Panc1 (cell line): Measurements from ENCODE around the gene APOBEC3A.

Experiments used
- POLR2AphosphoS5 ChIP-seq: IDR thresholded peaks from 2 replicates; pipeline ENCODE4 v1.6.1; 2012; ENCODE audit warnings: mild to moderate bottlenecking, low read depth, low read length, moderate library complexity
- SIN3A ChIP-seq: IDR thresholded peaks from 2 replicates; pipeline ENCODE4 v1.6.1; 2012; ENCODE audit warnings: low read depth, mild to moderate bottlenecking, low read length, moderate library complexity, borderline replicate concordance; ENCODE audit not compliant: insufficient read depth
- TF ChIP-seq, protein P1 (sequence below): fragments of 450-650 bp; IDR thresholded peaks from 2 replicates; pipeline ENCODE4 v1.5.1; 2017; ENCODE audit warnings: mild to moderate bottlenecking
- TF ChIP-seq, protein P2 (sequence below), 2 experiments: IDR thresholded peaks; 2 replicates each; pipeline ENCODE4 v1.6.1; 2011 to 2012; ENCODE audit warnings: low read depth in 2 of 2, control low read depth in 1 of 2, low read length in 1 of 2, mild to moderate bottlenecking in 1 of 2, moderate library complexity in 1 of 2; ENCODE audit not compliant: insufficient read depth in 1 of 2

DNA sequence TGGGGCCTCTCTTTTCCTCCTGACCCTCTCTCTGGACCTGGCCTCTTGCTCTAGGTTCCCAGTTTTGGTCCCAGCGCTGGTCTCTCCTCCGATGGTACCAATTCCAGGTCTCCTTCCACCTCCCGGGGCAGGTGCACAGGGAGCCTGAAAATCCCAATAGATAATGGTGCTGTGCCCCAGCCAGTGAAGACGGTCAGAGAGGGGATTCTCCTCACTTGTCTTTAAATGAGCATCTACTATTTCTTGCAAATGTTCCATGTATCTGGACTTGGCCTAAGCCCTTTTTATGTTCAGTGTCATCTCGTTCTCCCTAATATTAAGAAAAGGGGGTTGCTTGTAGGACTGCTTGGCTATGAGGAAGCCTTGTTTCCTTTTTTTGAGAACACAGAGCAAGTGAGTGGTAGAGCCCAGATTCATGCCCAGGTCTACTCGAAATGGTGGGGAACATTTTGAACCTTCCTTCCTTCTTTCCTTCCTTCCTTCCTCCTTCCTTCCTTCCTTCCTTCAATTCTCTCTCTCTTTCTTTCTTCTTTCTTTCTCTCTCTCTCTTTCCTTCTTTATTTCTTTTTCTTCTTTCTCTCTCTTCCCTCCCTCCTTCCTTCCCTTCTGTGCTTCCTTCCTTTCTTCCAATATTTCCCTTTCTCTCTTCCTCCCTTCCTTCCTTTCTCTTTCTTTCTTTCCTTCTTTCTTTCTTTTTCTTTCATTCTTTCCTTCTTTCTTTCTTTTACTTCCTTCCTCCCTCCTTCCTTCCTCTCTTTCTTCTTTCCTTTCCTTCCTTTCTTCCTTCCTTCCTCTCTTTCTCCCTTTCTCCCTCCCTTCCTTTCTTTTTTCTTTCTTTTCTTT is 620 bp downstream of the APOBEC3A start:
- TF ChIP-seq, protein P1, sequence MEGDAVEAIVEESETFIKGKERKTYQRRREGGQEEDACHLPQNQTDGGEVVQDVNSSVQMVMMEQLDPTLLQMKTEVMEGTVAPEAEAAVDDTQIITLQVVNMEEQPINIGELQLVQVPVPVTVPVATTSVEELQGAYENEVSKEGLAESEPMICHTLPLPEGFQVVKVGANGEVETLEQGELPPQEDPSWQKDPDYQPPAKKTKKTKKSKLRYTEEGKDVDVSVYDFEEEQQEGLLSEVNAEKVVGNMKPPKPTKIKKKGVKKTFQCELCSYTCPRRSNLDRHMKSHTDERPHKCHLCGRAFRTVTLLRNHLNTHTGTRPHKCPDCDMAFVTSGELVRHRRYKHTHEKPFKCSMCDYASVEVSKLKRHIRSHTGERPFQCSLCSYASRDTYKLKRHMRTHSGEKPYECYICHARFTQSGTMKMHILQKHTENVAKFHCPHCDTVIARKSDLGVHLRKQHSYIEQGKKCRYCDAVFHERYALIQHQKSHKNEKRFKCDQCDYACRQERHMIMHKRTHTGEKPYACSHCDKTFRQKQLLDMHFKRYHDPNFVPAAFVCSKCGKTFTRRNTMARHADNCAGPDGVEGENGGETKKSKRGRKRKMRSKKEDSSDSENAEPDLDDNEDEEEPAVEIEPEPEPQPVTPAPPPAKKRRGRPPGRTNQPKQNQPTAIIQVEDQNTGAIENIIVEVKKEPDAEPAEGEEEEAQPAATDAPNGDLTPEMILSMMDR = no peak
- TF ChIP-seq SIN3A = no peak
- TF ChIP-seq, protein P2, sequence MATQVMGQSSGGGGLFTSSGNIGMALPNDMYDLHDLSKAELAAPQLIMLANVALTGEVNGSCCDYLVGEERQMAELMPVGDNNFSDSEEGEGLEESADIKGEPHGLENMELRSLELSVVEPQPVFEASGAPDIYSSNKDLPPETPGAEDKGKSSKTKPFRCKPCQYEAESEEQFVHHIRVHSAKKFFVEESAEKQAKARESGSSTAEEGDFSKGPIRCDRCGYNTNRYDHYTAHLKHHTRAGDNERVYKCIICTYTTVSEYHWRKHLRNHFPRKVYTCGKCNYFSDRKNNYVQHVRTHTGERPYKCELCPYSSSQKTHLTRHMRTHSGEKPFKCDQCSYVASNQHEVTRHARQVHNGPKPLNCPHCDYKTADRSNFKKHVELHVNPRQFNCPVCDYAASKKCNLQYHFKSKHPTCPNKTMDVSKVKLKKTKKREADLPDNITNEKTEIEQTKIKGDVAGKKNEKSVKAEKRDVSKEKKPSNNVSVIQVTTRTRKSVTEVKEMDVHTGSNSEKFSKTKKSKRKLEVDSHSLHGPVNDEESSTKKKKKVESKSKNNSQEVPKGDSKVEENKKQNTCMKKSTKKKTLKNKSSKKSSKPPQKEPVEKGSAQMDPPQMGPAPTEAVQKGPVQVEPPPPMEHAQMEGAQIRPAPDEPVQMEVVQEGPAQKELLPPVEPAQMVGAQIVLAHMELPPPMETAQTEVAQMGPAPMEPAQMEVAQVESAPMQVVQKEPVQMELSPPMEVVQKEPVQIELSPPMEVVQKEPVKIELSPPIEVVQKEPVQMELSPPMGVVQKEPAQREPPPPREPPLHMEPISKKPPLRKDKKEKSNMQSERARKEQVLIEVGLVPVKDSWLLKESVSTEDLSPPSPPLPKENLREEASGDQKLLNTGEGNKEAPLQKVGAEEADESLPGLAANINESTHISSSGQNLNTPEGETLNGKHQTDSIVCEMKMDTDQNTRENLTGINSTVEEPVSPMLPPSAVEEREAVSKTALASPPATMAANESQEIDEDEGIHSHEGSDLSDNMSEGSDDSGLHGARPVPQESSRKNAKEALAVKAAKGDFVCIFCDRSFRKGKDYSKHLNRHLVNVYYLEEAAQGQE (IDR thresholded peaks at IDR 0.05; ENCODE audit: insufficient read depth in 1 of 2, low read depth in 2 of 2, low read length in 1 of 2) = no peak
- no peak for TF ChIP-seq POLR2AphosphoS5
